ENCODE results near the gene SLC19A2. TPM values are rescaled to one million over a fixed set of nuclear protein-coding genes. Genes with fewer than 3 reads are reported as not detected.

SLC19A2 gene
- total and polyA plus RNA-seq, 2 donors (not counting 3 experiments of a cell fraction or from before 2014, with no cell fraction given): 5.2 to 5.4 TPM

GRCh38 chr1:169426174-169426705, 59.5 kb downstream of the SLC19A2 start:
- BruUV-seq (replicated peaks): no TSS peak
- Histone ChIP-seq H3K27ac (ENCODE audit: insufficient read depth, low read depth, low read length) (no peak overlapping the region), H2AFZ (ENCODE audit: low read depth, low read length) (no peak overlapping the region), H4K20me1 (replicated peaks; ENCODE audit: control insufficient read depth, extremely low read depth, insufficient read depth, low read length) (no peaks in the 10 kb centered on the region), H3K9me1 (replicated peaks; ENCODE audit: control insufficient read depth, extremely low read depth, insufficient read depth, low read length) (no peaks in the 10 kb centered on the region), H3K27me3 (ENCODE audit: control insufficient read depth in 2 of 2, insufficient read depth in 2 of 2, low read length in 2 of 2) (peaks cover 0 to 10% of the 10 kb centered on the region in 2 experiments), H3K36me3 (ENCODE audit: control insufficient read depth in 2 of 2, extremely low read depth in 1 of 2, insufficient read depth in 2 of 2, low read length in 2 of 2) (no peaks in the 10 kb centered on the region), H3K4me1 (ENCODE audit: control insufficient read depth, extremely low read depth, insufficient read depth, low read length) (peaks cover 5% of the 10 kb centered on the region), H3K4me2 (ENCODE audit: insufficient read depth, low read length) (no peak overlapping the region), H3K9ac (replicated peaks; ENCODE audit: extremely low read depth, insufficient read depth, low read length) (no peak overlapping the region), H3K9me3 (replicated peaks; ENCODE audit: control insufficient read depth, insufficient read depth, low read length) (no peaks in the 10 kb centered on the region), H3K79me2 (ENCODE audit: control insufficient read depth, insufficient read depth, low read length) (no peaks in the 10 kb centered on the region), H3K4me3 (replicated peaks in 1 of 3; ENCODE audit: insufficient read depth in 1 of 3, low read depth in 1 of 3, low read length in 3 of 3) (no peak overlapping the region)
- DNase-seq (ENCODE audit: low read depth, low spot score) (no peak), FAIRE-seq (no peak)
- dilution Hi-C loops (cut with MboI; ENCODE audit: extremely low pct_ligation_motif_present, low sequenced_read_pairs): no loop called here
- POLR2A ChIA-PET: interaction anchor here (0.7 kb wide), 1 partner anchor 571 kb away, joined by 4 read pairs; no protein-coding TSS in a partner anchor
- intact Hi-C loops (cut with micrococcal nuclease): no loop called here
- CTCF ChIA-PET: interaction anchor here (0.9 to 1.8 kb wide), 2 partner anchors 16 to 120 kb away, joined by 3 to 8 read pairs; no protein-coding TSS in a partner anchor
- TF ChIP-seq CTCF (IDR thresholded peaks at IDR 0.05; ENCODE audit: extremely low read depth in 1 of 2, insufficient read depth in 1 of 2, low read depth in 1 of 2, low read length in 2 of 2) (no peak), POLR2AphosphoS5 (IDR thresholded peaks at IDR 0.05; ENCODE audit: insufficient read depth, low read depth, low read length) (no peak), FOS (IDR thresholded peaks at IDR 0.05; ENCODE audit: borderline replicate concordance, insufficient read depth, low read length) (no peak)

GRCh38 chr1:169421309-169421708, 64.4 kb downstream of the SLC19A2 start:
- TF ChIP-seq POLR2AphosphoS5 (IDR thresholded peaks at IDR 0.05; ENCODE audit: insufficient read depth, low read depth, low read length) (no peak), EZH2 (IDR thresholded peaks at IDR 0.05; ENCODE audit: borderline replicate concordance, low read depth, low read length, severe bottlenecking) (no peak), JUN (IDR thresholded peaks at IDR 0.05; ENCODE audit: borderline replicate concordance, insufficient read depth, insufficient read length, low read depth) (no peak), FOS (IDR thresholded peaks at IDR 0.05; ENCODE audit: borderline replicate concordance, insufficient read depth, low read length) (no peak), POLR2A (IDR thresholded peaks at IDR 0.05; ENCODE audit: low read depth, low read length) (no peak)
- H3K4me2 ChIP-seq (ENCODE audit: insufficient read depth, low read length): no peak overlapping the region
- DNase-seq (ENCODE audit: low read depth, low spot score): no peak
- intact Hi-C loops (cut with micrococcal nuclease) (no loop called here), dilution Hi-C loops (cut with MboI; ENCODE audit: extremely low pct_ligation_motif_present, low sequenced_read_pairs) (no loop called here)
- no peak overlapping the region for H3K27ac ChIP-seq (ENCODE audit: insufficient read depth, low read depth, low read length)
- CTCF ChIA-PET: no interaction called here
- no peak for FAIRE-seq
- no TSS peak for BruUV-seq (replicated peaks)
- peaks cover 0 to 5% of the 10 kb centered on the region in 2 experiments for H3K27me3 ChIP-seq (ENCODE audit: control insufficient read depth in 2 of 2, insufficient read depth in 2 of 2, low read length in 2 of 2)
- no peaks in the 10 kb centered on the region for H3K36me3 ChIP-seq (ENCODE audit: control insufficient read depth in 2 of 2, extremely low read depth in 1 of 2, insufficient read depth in 2 of 2, low read length in 2 of 2)
- H3K79me2 ChIP-seq (ENCODE audit: control insufficient read depth, insufficient read depth, low read length): no peaks in the 10 kb centered on the region
- no peaks in the 10 kb centered on the region for H3K9me3 ChIP-seq (replicated peaks; ENCODE audit: control insufficient read depth, insufficient read depth, low read length)
- no peak overlapping the region for H3K4me3 ChIP-seq (replicated peaks in 1 of 3; ENCODE audit: insufficient read depth in 1 of 3, low read depth in 1 of 3, low read length in 3 of 3)
- no peaks in the 10 kb centered on the region for H3K4me1 ChIP-seq (ENCODE audit: control insufficient read depth, extremely low read depth, insufficient read depth, low read length)
- no peaks in the 10 kb centered on the region for H4K20me1 ChIP-seq (replicated peaks; ENCODE audit: control insufficient read depth, extremely low read depth, insufficient read depth, low read length)
- H2AFZ ChIP-seq (ENCODE audit: low read depth, low read length): no peak overlapping the region
- POLR2A ChIA-PET: no interaction called here
- H3K9me1 ChIP-seq (replicated peaks; ENCODE audit: control insufficient read depth, extremely low read depth, insufficient read depth, low read length): no peaks in the 10 kb centered on the region
- no peak overlapping the region for H3K9ac ChIP-seq (replicated peaks; ENCODE audit: extremely low read depth, insufficient read depth, low read length)

Data from endothelial cell of umbilical vein (primary cell).